Measurements from ENCODE around the gene UGT2B7. TPM values are rescaled to one million over a fixed set of nuclear protein-coding genes. Genes with fewer than 3 reads are reported as not detected.

Gene UGT2B7
- total and polyA plus RNA-seq, 10 of the 15 experiments (the other 5 are each of a cell fraction or from before 2014, with no cell fraction given), result 0.73 to 2.9 (median 1.2) TPM

DNA sequence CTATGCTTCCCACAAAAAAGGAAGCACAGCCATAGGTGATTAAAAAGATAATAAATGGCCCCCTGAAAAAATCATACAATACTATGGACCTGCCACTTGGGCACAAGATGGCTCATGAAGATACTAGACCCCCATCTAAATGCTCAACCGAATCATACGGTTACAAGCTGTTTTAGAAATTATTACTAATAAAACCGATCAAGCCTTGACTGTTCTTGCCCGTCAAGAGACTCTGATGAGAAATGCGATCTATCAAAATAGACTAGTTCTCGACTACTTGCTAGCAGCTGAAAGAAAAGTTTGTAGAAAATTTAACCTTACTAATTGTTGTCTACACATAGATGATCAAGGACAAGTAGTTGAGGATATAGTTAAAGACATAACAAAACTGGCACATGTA lies 40.1 kb upstream of the UGT2B7 start:
- Histone ChIP-seq H3K27me3 (replicated peaks in 1 of 2; ENCODE audit: control insufficient read depth in 2 of 2, insufficient read depth in 2 of 2, low read length in 1 of 2) (no peaks in the 10 kb centered on the region), H3K9ac (ENCODE audit: control insufficient read depth, insufficient read depth, low read length) (no peak overlapping the region), H3K4me3 (no peak overlapping the region), H3K36me3 (ENCODE audit: control insufficient read depth in 2 of 2, insufficient read depth in 2 of 2, low read length in 1 of 2) (no peaks in the 10 kb centered on the region), H2AFZ (ENCODE audit: control insufficient read depth, low read depth, low read length) (no peak overlapping the region), H4K20me1 (ENCODE audit: control insufficient read depth, insufficient read depth) (no peaks in the 10 kb centered on the region), H3K79me2 (ENCODE audit: control insufficient read depth, insufficient read depth, low read length) (no peaks in the 10 kb centered on the region), H3K4me2 (ENCODE audit: control insufficient read depth, insufficient read depth) (no peak overlapping the region), H3K27ac (ENCODE audit: control insufficient read depth, insufficient read depth) (no peak overlapping the region), H3K9me3 (replicated peaks; ENCODE audit: control insufficient read depth, insufficient read depth, low read length) (no peaks in the 10 kb centered on the region; the same call in 2 of the 3 replicates), H3K4me1 (ENCODE audit: control insufficient read depth, insufficient read depth, low read length) (peaks cover 4% of the 10 kb centered on the region; the same call in 1 of the 2 replicates)
- FAIRE-seq, result no peak
- ChIA-PET RAD21 (ENCODE audit: unreplicated experiment) (interaction anchor here (0.8 to 4.8 kb wide), 11 partner anchors 9 to 150 kb away, joined by 3 to 29 read pairs (median 5); partner anchors contain the start of gene UGT2A3), POLR2A (interaction anchor here (2.7 to 3.1 kb wide), 2 partner anchors 8 to 27 kb away, joined by 8 to 18 read pairs; no protein-coding TSS in a partner anchor), SMC1A (ENCODE audit: uncharacterized antibody, unreplicated experiment) (interaction anchor here (0.6 to 5.8 kb wide), 15 partner anchors 11 to 1622 kb away, joined by 3 to 40 read pairs (median 4); no protein-coding TSS in a partner anchor), CTCF (interaction anchor here (0.6 to 1.7 kb wide), 5 partner anchors 29 to 151 kb away, joined by 3 to 6 read pairs (median 3); no protein-coding TSS in a partner anchor)
- no peak for DNase-seq (ENCODE audit: low read depth, low spot score)
- no peak for ATAC-seq
- intact Hi-C loops (cut with micrococcal nuclease; ENCODE audit: unreplicated experiment) (loop anchor here (5.0 to 10.0 kb wide), 4 partner anchors 66 to 709 kb away; no protein-coding TSS in a partner anchor), in situ Hi-C loops (cut with MboI) (loop anchor here (25.0 kb wide), 1 partner anchor 1631 kb away; the partner anchor contains the start of gene UTP3)
- 81% methylated on average over 6 of the region's 6 CpGs for whole genome bisulfite sequencing (ENCODE audit: insufficient coverage, insufficient replicate concordance, low lambda C conversion rate, missing lambda C conversion rate)
- TF ChIP-seq NFXL1 (IDR thresholded peaks at IDR 0.05; ENCODE audit: borderline replicate concordance) (no peak), ZNF274 (IDR thresholded peaks at IDR 0.05; ENCODE audit: insufficient read depth, insufficient read length) (no peak)
- TF ChIP-seq, protein P1, sequence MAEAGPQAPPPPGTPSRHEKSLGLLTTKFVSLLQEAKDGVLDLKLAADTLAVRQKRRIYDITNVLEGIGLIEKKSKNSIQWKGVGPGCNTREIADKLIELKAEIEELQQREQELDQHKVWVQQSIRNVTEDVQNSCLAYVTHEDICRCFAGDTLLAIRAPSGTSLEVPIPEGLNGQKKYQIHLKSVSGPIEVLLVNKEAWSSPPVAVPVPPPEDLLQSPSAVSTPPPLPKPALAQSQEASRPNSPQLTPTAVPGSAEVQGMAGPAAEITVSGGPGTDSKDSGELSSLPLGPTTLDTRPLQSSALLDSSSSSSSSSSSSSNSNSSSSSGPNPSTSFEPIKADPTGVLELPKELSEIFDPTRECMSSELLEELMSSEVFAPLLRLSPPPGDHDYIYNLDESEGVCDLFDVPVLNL (IDR thresholded peaks at IDR 0.05; ENCODE audit: low read depth, low read length), result no peak
- TF ChIP-seq, protein P2, sequence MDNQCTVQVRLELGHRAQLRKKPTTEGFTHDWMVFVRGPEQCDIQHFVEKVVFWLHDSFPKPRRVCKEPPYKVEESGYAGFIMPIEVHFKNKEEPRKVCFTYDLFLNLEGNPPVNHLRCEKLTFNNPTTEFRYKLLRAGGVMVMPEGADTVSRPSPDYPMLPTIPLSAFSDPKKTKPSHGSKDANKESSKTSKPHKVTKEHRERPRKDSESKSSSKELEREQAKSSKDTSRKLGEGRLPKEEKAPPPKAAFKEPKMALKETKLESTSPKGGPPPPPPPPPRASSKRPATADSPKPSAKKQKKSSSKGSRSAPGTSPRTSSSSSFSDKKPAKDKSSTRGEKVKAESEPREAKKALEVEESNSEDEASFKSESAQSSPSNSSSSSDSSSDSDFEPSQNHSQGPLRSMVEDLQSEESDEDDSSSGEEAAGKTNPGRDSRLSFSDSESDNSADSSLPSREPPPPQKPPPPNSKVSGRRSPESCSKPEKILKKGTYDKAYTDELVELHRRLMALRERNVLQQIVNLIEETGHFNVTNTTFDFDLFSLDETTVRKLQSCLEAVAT (IDR thresholded peaks at IDR 0.05), result peak; percentile 89
- BruUV-seq (replicated peaks), result no TSS peak
